Subcutaneous adipose tissue (tissue), 4 donors: ENCODE measurements around the gene ARID4B. TPM values are rescaled to one million over a fixed set of nuclear protein-coding genes. Genes with fewer than 3 reads are reported as not detected.

Source experiments
- total RNA-seq, 4 donors: library from RNA; depleted of rRNA; stranded (reverse); fragments of >200 nt; gene quantifications; one replicate each; pipeline ENCODE4 v1.1.0, GENCODE V29; 2016
- TF ChIP-seq, protein P1 (sequence below): fragments of 450-650 bp; IDR thresholded peaks from one replicate; pipeline ENCODE4 v1.5.1; 2016; ENCODE audit warnings: low read depth, mild to moderate bottlenecking, control low read depth, antibody characterized with exemption, moderate library complexity

The ARID4B gene
- total RNA-seq, 4 donors from 2014 or later: 41.1 to 53.5 (median 48.0) TPM

DNA sequence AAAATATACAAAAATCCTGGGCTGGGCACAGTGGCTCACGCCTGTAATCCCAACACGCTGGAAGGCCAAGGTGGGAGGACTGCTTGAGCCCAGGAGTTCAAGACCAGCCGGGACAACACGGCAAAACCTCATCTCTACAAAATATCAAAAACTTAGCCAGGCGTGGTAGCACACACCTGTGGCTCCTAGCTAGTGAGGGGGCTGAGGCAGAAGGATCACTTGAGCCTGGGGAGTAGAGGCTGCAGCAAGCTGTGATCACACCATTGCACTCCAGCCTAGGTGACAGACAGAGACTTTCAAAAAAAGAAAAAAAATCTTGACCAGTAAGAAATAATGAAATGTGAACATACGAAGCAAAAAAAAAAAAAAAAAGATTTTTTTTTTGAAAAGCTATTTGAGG, 52.1 kb downstream of the ARID4B start:
- TF ChIP-seq, protein P1, sequence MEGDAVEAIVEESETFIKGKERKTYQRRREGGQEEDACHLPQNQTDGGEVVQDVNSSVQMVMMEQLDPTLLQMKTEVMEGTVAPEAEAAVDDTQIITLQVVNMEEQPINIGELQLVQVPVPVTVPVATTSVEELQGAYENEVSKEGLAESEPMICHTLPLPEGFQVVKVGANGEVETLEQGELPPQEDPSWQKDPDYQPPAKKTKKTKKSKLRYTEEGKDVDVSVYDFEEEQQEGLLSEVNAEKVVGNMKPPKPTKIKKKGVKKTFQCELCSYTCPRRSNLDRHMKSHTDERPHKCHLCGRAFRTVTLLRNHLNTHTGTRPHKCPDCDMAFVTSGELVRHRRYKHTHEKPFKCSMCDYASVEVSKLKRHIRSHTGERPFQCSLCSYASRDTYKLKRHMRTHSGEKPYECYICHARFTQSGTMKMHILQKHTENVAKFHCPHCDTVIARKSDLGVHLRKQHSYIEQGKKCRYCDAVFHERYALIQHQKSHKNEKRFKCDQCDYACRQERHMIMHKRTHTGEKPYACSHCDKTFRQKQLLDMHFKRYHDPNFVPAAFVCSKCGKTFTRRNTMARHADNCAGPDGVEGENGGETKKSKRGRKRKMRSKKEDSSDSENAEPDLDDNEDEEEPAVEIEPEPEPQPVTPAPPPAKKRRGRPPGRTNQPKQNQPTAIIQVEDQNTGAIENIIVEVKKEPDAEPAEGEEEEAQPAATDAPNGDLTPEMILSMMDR: no peak

DNA sequence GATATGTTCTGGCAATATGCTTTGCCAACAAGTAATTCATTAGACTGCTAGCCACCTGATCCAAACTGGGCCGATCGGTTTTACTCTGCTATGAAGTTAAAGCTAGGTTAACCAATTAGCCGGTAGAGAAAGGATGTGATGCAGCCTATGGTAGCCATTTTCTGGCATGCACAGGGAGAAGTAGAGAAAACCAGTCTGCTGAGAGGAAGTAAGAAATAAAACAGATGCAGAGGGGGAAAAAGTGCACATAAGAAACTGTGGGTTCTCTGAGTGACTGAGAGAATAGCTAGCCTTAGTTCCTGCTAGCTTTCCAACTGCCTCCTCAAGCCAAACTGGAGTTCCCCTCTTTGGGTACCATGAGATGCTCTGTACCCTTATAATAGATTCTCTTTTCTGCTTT, 52.8 kb downstream of the ARID4B start:
- TF ChIP-seq, protein P1: no peak

DNA sequence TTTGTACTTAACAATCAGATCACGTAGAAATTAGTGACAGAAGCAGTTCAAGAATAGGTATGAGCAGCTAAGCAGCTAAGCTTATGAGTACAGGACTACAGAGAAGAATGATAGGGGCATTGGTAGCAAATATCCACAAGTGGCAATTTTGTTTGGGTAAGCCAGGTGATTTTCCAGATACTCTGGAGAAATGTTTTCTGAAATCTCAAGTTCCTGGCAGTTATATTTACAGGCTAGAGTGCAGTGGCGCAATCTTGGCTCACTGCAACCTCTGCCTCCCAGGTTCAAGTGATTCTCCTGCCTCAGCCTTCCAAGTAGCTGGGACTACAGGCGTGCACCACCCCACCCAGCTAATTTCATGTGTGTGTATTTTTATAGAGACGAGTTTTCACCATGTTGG, 55.1 kb downstream of the ARID4B start:
- TF ChIP-seq, protein P1: no peak

DNA sequence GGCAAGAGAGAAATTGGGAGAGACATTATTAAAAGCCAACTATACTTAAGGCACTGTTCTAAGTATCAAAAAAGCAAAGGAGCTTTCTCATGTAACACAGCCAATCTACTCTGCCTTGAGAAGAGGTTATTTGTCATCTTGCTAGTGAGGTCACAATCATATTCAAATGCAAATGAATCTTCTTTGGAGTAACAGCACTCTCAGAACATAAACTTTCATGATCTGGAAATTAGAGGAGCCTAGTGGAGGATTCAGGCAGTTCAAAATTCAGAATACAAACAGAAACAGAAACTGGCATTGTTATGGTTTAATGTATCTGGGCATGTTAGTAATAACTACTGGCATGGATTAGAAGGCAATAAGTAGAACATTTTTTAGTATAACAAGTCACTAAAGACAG, 57.4 kb downstream of the ARID4B start:
- TF ChIP-seq, protein P1: no peak

DNA sequence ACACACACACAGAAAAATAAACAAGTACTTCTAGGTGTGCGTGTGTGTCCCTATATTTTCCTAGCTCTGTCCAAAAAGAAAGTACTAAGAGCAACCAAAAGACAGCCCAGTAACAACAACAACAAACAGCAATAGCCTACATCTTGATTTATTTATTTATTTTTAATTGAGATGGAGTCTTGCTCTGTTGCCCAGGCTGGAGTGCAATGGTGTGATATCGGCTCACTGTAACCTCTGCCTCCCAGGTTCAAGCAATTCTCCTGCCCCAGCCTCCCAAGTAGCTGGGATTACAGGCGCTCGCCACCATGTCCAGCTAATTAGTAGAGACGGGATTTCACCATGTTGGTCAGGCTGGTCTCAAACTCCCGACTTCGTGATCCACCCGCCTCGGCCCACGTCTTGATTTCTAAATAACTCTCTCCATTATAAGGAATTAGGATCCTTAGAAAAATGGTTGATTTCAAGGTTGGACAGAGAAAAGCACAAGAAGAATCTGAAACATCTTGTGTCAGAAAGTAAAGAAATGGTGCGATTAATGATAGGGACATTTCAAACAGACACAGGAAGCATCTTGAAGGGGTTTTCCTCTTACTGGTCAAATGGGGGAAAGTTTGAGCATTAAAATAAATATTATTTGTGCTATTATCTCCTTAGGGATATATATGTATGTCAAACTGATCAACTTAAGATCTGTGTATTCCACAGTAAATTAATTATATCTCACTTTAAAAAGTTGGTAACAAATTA, 59.4 kb downstream of the ARID4B start:
- TF ChIP-seq, protein P1: no peak

DNA sequence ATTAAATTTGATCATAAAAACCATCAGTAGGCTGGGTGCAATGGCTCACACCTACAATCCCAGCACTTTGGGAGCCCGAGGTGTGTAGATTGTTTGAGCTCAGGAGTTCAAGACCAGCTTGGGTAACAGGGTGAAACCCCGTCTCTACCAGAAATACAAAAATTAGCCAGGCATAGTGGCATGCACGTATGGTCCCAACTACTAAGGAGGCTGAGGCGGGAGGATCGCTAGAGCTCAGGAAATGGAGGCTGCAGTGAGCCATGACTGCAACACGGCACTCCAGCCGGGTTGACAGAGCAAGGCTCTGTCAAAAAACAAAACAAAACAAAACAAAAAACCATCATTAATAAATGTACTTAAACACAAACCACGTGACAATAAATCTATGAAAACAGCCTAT, 61.0 kb downstream of the ARID4B start:
- TF ChIP-seq, protein P1: no peak

DNA sequence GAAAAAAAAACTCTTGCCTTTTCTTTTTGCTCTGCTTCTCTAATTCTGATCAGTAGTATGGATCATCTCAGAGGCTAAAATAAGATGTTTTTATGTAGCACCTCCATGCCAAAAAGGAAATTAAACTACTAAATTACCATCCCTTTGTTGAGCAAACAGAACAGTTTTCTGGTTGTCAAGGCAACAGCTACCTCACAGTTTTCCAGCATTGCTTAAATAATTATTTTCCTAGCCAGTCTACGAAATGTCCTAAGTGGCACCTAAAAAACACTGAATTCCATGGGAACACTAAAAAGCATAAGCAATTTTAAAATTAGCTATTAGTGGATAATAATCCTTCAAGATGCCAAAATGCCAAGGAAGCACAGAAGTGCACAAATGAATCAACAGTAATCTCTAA, 61.7 kb downstream of the ARID4B start:
- TF ChIP-seq, protein P1: no peak
